Calu3 (cell line): ENCODE measurements around the gene ANGPT4. TPM values are rescaled to one million over a fixed set of nuclear protein-coding genes. Genes with fewer than 3 reads are reported as not detected.

Experiments
- BruUV-seq: library from RNA; stranded (reverse); fragments of 400-500 nt; replicated peaks from 2 replicates; lab custom pipeline; 2021; lab: Mats Ljungman, UMichigan
- CTCF ChIA-PET: fragments of 300-600 bp; sonication (Branson Sonifier 250); formaldehyde crosslinking; loops from one replicate; lab custom pipeline; 2022; ENCODE audit warnings: antibody characterized with exemption; lab: Charles Lee
- DNase-seq: peaks from one replicate; pipeline ENCODE4 v3.0.0; 2022
- H3K27ac Mint-ChIP-seq: one replicate; pipeline ENCODE4 v1.8.0; 2022; ENCODE audit warnings: mixed read lengths; ENCODE audit not compliant: unreplicated experiment
- H3K27me3 Mint-ChIP-seq: one replicate; pipeline ENCODE4 v1.8.0; 2022; ENCODE audit warnings: mixed read lengths; ENCODE audit not compliant: unreplicated experiment
- H3K36me3 Mint-ChIP-seq: one replicate; pipeline ENCODE4 v1.8.0; 2022; ENCODE audit warnings: mild to moderate bottlenecking, moderate library complexity, mixed read lengths; ENCODE audit not compliant: insufficient read depth, unreplicated experiment
- H3K4me1 Mint-ChIP-seq: one replicate; pipeline ENCODE4 v1.8.0; 2022; ENCODE audit warnings: mild to moderate bottlenecking, low read depth, mixed read lengths; ENCODE audit not compliant: unreplicated experiment
- H3K4me3 Mint-ChIP-seq: one replicate; pipeline ENCODE4 v1.8.0; 2022; ENCODE audit warnings: mild to moderate bottlenecking, low read depth, moderate library complexity, mixed read lengths; ENCODE audit not compliant: unreplicated experiment
- H3K9me3 Mint-ChIP-seq: one replicate; pipeline ENCODE4 v1.8.0; 2022; ENCODE audit warnings: low read depth, mixed read lengths; ENCODE audit not compliant: unreplicated experiment
- CTCF ChIP-seq: fragments of 200-600 bp; IDR thresholded peaks from one replicate; pipeline ENCODE4 v1.8.0; 2022; ENCODE audit warnings: antibody characterized with exemption; ENCODE audit not compliant: unreplicated experiment
- intact Hi-C: fragments of 100-400 bp; cut with micrococcal nuclease; formaldehyde crosslinking; loops from one replicate; pipeline ENCODE4 v1.10.0; 2022; ENCODE audit not compliant: unreplicated experiment
- total RNA-seq: library from RNA; stranded (reverse); gene quantifications from 2 replicates; pipeline ENCODE4 v1.2.3, GENCODE V29; 2022

ANGPT4 gene
- total RNA-seq, 1 experiment from 2014 or later = not detected

- intact Hi-C loops = no loop called here
- peak; percentile 64 for DNase-seq
- CTCF ChIA-PET = interaction anchor here (1.9 kb wide), 1 partner anchor 8 kb away, joined by 4 read pairs; no protein-coding TSS in a partner anchor
- H3K36me3 Mint-ChIP-seq = peaks cover 23% of the 10 kb centered on the region
- peaks cover 26% of the 10 kb centered on the region for H3K4me1 Mint-ChIP-seq
- H3K4me3 Mint-ChIP-seq = peak overlapping the region; percentile 72
- no peak overlapping the region for H3K27ac Mint-ChIP-seq
- no peaks in the 10 kb centered on the region for H3K27me3 Mint-ChIP-seq
- TF ChIP-seq CTCF = no peak
- BruUV-seq = no TSS peak
- peaks cover 4% of the 10 kb centered on the region for H3K9me3 Mint-ChIP-seq
Observed at GRCh38 chr20:840858-841567, 75.1 kb downstream of the ANGPT4 start.

GRCh38 chr20:840503-840857, 75.7 kb downstream of the ANGPT4 start:
- H3K9me3 Mint-ChIP-seq = peaks cover 4% of the 10 kb centered on the region
- CTCF ChIA-PET = no interaction called here
- H3K4me1 Mint-ChIP-seq = peaks cover 29% of the 10 kb centered on the region
- no peak overlapping the region for H3K27ac Mint-ChIP-seq
- no peak for DNase-seq
- peak overlapping the region; percentile 72 for H3K4me3 Mint-ChIP-seq
- no peaks in the 10 kb centered on the region for H3K27me3 Mint-ChIP-seq
- H3K36me3 Mint-ChIP-seq = peaks cover 23% of the 10 kb centered on the region
- no peak for TF ChIP-seq CTCF
- BruUV-seq = no TSS peak
- intact Hi-C loops = no loop called here

DNA sequence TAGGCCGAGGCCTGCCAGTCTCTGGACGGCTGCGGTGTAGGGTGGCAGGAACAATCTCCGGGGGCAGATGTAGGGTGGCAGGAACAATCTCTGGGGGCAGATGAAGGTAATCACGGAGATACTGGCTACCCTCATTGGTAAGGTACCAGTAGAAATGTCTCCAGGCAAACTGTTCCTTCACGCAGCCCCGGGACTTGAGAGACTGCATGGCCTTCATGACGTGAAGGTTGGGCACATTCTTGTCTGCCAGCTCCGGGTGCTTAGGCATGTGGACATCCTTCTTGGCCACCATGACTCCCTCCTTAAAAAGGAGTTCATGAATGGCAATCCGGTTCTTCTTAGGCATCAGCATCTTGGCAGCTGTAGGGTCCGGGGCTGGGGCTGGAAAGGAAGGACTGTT, 76.5 kb downstream of the ANGPT4 start:
- H3K27ac Mint-ChIP-seq = no peak overlapping the region
- no TSS peak for BruUV-seq
- no peak for DNase-seq
- H3K27me3 Mint-ChIP-seq = no peaks in the 10 kb centered on the region
- H3K4me1 Mint-ChIP-seq = peaks cover 34% of the 10 kb centered on the region
- H3K9me3 Mint-ChIP-seq = peaks cover 4% of the 10 kb centered on the region
- CTCF ChIA-PET = interaction anchor here (0.6 kb wide), 1 partner anchor 9 kb away, joined by 3 read pairs; no protein-coding TSS in a partner anchor
- H3K4me3 Mint-ChIP-seq = no peak overlapping the region
- intact Hi-C loops = no loop called here
- TF ChIP-seq CTCF = no peak
- H3K36me3 Mint-ChIP-seq = peaks cover 23% of the 10 kb centered on the region

DNA sequence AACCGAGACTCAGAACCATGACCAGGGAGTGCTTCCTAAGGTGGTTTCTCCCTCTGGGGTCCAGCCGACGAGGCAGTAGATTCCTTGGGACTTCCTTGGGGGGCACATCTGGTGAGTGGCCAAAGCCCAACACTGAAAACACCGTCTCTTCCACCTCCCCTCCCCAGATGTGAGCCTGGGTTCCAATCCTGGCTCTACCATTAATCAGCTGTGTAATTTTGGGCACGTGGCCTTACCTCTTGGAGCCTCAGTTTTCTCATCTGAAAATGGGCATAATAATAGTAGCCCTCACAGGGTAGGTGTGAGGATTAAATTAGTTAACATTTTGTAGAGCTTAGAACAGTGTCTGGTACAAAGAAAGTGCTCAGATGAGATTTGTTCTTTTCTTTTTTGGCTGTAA, 77.1 kb downstream of the ANGPT4 start:
- Mint-ChIP-seq H3K9me3 (peaks cover 4% of the 10 kb centered on the region), H3K4me3 (no peak overlapping the region), H3K27ac (no peak overlapping the region), H3K36me3 (peaks cover 25% of the 10 kb centered on the region), H3K4me1 (peaks cover 34% of the 10 kb centered on the region), H3K27me3 (no peaks in the 10 kb centered on the region)
- BruUV-seq = no TSS peak
- no peak for TF ChIP-seq CTCF
- CTCF ChIA-PET = interaction anchor here (0.6 kb wide), 1 partner anchor 9 kb away, joined by 3 read pairs; no protein-coding TSS in a partner anchor
- intact Hi-C loops = no loop called here
- DNase-seq = no peak
